ENCODE measurements around the gene PCSK2.

DNA sequence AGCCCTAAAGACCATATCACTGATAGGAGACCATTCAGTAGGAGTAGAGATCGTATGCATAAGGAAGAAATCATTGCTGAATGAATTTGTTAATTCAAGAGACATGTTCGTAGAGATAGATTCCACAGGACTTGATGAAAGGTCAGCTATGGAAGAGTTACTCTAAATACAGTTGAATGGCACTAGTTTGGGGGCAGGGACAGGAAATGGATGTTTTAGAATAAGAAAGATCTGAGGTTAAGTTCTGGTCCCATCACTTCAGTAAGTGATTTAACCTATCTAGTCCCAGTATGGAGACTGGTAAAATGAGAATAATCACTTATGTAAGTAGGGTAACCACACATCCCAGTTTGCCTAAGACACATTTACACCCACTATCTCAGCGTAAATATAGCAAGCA, 307.2 kb downstream of the PCSK2 start:
- TF ChIP-seq, protein P1, sequence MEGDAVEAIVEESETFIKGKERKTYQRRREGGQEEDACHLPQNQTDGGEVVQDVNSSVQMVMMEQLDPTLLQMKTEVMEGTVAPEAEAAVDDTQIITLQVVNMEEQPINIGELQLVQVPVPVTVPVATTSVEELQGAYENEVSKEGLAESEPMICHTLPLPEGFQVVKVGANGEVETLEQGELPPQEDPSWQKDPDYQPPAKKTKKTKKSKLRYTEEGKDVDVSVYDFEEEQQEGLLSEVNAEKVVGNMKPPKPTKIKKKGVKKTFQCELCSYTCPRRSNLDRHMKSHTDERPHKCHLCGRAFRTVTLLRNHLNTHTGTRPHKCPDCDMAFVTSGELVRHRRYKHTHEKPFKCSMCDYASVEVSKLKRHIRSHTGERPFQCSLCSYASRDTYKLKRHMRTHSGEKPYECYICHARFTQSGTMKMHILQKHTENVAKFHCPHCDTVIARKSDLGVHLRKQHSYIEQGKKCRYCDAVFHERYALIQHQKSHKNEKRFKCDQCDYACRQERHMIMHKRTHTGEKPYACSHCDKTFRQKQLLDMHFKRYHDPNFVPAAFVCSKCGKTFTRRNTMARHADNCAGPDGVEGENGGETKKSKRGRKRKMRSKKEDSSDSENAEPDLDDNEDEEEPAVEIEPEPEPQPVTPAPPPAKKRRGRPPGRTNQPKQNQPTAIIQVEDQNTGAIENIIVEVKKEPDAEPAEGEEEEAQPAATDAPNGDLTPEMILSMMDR (IDR thresholded peaks at IDR 0.05), result no peak
- TF ChIP-seq POLR2A (IDR thresholded peaks at IDR 0.05; ENCODE audit: low read depth) (no peak), EP300 (IDR thresholded peaks at IDR 0.05) (no peak), POLR2AphosphoS5 (IDR thresholded peaks at IDR 0.05) (no peak)

Data from esophagus muscularis mucosa (tissue), 4 donors.